Kidney (tissue), 14 donors: ENCODE data around the gene SCN1B. TPM values are rescaled to one million over a fixed set of nuclear protein-coding genes. Genes with fewer than 3 reads are reported as not detected.

Source experiments
- DNase-seq, 5 donors: peaks; one replicate each; pipeline ENCODE4 v3.0.0-alpha.2; 2013 to 2020
- FAIRE-seq: peaks from 2 replicates; lab custom pipeline; 2012; peaks lifted over from hg19 to GRCh38; lab: Jason Lieb, UNC
- H3K27ac ChIP-seq, 2 donors: one replicate each; pipeline ENCODE4 v1.7.0; 2013; ENCODE audit warnings: low read depth in 2 of 2, low read length in 2 of 2, inconsistent platforms in 1 of 2
- H3K27me3 ChIP-seq: one replicate; pipeline ENCODE4 v1.7.1; 2013; ENCODE audit warnings: low read length, inconsistent platforms; ENCODE audit not compliant: control insufficient read depth, insufficient read depth
- H3K36me3 ChIP-seq, 3 donors: one replicate each; pipeline versions ENCODE4 v1.7.0 to v1.7.1; 2013; ENCODE audit warnings: low read length in 3 of 3, control low read depth in 1 of 3, inconsistent platforms in 1 of 3; ENCODE audit not compliant: insufficient read depth in 3 of 3, control insufficient read depth in 2 of 3
- H3K4me1 ChIP-seq, 3 donors: one replicate each; pipeline versions ENCODE4 v1.7.0 to v1.7.1; 2013; ENCODE audit warnings: low read length in 3 of 3, inconsistent platforms in 1 of 3, low read depth in 1 of 3; ENCODE audit not compliant: control insufficient read depth in 2 of 3, insufficient read depth in 2 of 3
- H3K4me3 ChIP-seq, 3 donors: one replicate each; pipeline versions ENCODE4 v1.7.0 to v1.8.1; 2013; ENCODE audit warnings: low read length in 3 of 3, control low read depth in 1 of 3, inconsistent platforms in 1 of 3
- H3K9ac ChIP-seq, 3 donors: one replicate each; pipeline versions ENCODE4 v1.7.0 to v1.7.1; 2013; ENCODE audit warnings: low read length in 3 of 3, control low read depth in 1 of 3, inconsistent platforms in 1 of 3
- H3K9me3 ChIP-seq, 3 donors: one replicate each; pipeline versions ENCODE4 v1.7.0 to v1.7.1; 2013; ENCODE audit warnings: low read length in 3 of 3, control low read depth in 1 of 3, inconsistent platforms in 1 of 3; ENCODE audit not compliant: control insufficient read depth in 2 of 3, insufficient read depth in 1 of 3
- intact Hi-C: fragments of 100-400 bp; cut with DNase I; formaldehyde crosslinking; loops from one replicate; pipeline ENCODE4 v1.11.1; 2022
- polyA plus RNA-seq: library from polyadenylated mRNA; stranded (reverse); fragments of 350-450 nt; fragmentation: Illumina TruSeq; extraction: RNeasy Lipid Tissue Mini Kit (QIAGEN cat#74804); gene quantifications from one replicate; pipeline ENCODE4 v1.2.3, GENCODE V29; 2014; ENCODE audit warnings: low read depth, low replicate concordance; ENCODE audit not compliant: insufficient read depth
- total RNA-seq: library from RNA; stranded (reverse); fragmentation: NEBNext Ultra II Directional; extraction: Animal tissue kit (Norgen Biotek cat#: 25700); gene quantifications from one replicate; pipeline ENCODE4 v1.2.1, GENCODE V29; 2021
- TF ChIP-seq, protein P1 (sequence below): IDR thresholded peaks from 3 replicates; pipeline ENCODE4 v1.5.1; 2012; ENCODE audit warnings: mild to moderate bottlenecking, moderate library complexity, borderline replicate concordance; ENCODE audit not compliant: insufficient read depth; ENCODE audit errors: extremely low read depth
- donor health status: control.
- donor health status: control.
- donor health status: control.
- donor health status: control.
- donor health status: control.
- donor health status: DM: yes; HTN: yes; CAD: no.
- donor health status: Normal renal cell carcinoma (clear cell type).

The SCN1B gene
- total and polyA plus RNA-seq, 2 donors from 2014 or later: 9.6 to 24.1 TPM

DNA sequence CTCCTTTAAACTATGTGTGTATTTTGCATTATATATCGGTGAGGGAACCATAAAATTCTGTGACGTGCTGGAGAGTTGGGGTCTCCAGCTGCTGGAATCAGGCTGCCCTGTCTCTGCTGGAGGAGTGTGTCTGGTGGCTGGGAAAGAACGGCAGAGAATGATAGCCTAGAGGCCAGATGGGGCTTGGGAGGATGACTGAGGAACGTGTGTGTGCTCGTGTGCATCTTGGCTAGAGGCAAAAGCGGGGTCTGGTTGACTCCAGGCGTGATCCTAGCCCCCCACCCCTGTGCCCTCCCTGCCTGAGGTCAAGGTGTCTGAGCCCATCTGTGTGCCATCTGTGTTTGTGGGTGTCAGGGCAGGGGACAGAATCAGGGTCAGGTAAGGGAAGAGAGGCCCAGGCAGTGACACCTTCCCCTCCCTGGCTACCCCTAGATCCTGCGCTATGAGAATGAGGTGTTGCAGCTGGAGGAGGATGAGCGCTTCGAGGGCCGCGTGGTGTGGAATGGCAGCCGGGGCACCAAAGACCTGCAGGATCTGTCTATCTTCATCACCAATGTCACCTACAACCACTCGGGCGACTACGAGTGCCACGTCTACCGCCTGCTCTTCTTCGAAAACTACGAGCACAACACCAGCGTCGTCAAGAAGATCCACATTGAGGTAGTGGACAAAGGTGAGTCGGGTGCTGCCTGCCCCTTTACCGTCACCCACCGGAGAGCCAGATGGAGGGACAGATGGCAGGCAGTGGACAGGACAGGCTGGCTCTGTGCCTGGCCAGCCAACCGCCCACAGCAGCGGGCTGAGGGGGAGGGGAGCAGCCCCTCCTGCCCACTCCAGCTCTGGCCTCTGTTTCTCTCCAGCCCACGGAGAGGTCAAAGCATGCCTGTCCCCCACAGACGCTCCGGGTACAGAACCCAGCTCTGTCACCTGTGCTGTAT is 3.1 kb downstream of the SCN1B start:
- no peak overlapping the region for H3K4me3 ChIP-seq
- FAIRE-seq (no peak), DNase-seq (no peak)
- H3K27ac ChIP-seq: no peak overlapping the region
- peaks cover 3% of the 10 kb centered on the region for H3K27me3 ChIP-seq
- H3K9ac ChIP-seq: no peak overlapping the region
- H3K4me1 ChIP-seq: peaks cover 0 to 8% (median 0%) of the 10 kb centered on the region in 3 donors
- H3K9me3 ChIP-seq: no peaks in the 10 kb centered on the region
- TF ChIP-seq, protein P1, sequence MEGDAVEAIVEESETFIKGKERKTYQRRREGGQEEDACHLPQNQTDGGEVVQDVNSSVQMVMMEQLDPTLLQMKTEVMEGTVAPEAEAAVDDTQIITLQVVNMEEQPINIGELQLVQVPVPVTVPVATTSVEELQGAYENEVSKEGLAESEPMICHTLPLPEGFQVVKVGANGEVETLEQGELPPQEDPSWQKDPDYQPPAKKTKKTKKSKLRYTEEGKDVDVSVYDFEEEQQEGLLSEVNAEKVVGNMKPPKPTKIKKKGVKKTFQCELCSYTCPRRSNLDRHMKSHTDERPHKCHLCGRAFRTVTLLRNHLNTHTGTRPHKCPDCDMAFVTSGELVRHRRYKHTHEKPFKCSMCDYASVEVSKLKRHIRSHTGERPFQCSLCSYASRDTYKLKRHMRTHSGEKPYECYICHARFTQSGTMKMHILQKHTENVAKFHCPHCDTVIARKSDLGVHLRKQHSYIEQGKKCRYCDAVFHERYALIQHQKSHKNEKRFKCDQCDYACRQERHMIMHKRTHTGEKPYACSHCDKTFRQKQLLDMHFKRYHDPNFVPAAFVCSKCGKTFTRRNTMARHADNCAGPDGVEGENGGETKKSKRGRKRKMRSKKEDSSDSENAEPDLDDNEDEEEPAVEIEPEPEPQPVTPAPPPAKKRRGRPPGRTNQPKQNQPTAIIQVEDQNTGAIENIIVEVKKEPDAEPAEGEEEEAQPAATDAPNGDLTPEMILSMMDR: no peak
- intact Hi-C loops: no loop called here
- H3K36me3 ChIP-seq: no peaks in the 10 kb centered on the region

DNA sequence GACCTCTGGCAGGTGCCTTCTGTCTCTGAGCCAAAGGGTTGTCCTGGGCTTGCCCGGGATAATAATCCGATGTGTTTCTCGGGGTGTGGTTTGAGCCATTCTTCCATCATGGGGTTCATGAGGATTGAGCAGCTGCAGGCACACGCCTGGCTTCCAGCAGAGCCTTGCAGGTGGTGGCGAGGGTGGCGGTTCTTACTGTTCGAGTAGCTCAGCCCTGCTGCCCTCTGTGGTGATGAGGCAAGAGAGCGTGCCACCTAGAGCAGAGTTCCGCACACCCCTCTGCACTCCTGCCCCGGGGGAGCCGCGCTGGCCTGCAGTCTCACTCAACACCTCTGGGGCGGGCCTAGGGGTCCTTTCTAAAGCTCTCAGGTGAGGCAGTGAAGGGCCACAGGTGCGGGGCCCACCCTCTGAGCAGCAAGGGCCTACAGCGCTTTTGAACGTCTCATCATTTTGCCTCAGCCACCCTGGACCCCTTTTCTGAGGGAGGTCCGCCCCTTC is 3.8 kb downstream of the SCN1B start:
- peaks cover 0 to 11% (median 2%) of the 10 kb centered on the region in 3 donors for H3K4me1 ChIP-seq
- H3K9ac ChIP-seq: no peak overlapping the region
- no peaks in the 10 kb centered on the region for H3K36me3 ChIP-seq
- peaks cover 3% of the 10 kb centered on the region for H3K27me3 ChIP-seq
- TF ChIP-seq, protein P1: no peak
- DNase-seq (no peak), FAIRE-seq (no peak)
- no peaks in the 10 kb centered on the region for H3K9me3 ChIP-seq
- intact Hi-C loops: no loop called here
- H3K4me3 ChIP-seq: no peak overlapping the region
- no peak overlapping the region for H3K27ac ChIP-seq

DNA sequence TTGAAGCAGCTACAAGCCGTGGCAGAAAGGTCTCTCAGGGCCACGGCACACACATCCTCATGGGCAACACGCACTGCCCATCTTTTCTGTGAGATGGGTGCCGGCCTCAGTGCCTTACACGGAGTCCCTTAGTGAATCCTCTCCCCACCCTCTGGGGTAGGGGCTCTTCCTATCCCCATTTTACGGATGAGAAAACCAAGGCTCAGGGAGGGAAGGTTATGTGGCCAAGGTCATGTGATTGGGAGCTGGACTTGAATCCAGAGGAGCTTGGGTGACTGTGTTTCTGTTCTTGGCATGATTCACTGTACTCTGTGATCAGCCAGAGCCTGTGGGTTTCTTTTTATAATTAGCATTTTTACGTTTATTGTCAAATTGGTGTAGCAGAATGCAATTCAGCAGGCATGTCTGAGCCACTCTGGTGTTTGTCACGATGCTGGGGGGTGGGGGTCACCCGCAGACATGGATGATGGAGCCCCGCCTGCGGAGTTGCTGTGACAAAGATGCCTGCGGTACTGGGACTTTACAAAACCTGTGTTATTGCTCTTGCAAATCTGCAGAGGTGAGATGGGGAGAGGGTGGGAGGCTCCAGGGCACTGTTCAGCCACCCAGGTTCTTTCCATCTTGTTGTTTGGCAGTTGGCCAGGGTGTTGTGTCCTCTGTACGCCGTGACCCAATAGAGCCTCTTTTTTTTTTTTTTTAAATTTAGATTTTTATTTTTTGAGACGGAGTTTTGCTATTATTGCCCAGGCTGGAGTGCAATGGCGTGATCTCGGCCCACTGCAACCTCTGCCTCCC is 4.5 kb downstream of the SCN1B start:
- no peak for DNase-seq
- Histone ChIP-seq H3K27ac (no peak overlapping the region), H3K36me3 (no peaks in the 10 kb centered on the region), H3K27me3 (peaks cover 3% of the 10 kb centered on the region), H3K9ac (no peak overlapping the region), H3K4me1 (peaks cover 0 to 9% (median 6%) of the 10 kb centered on the region in 3 donors), H3K4me3 (no peak overlapping the region), H3K9me3 (no peaks in the 10 kb centered on the region)
- TF ChIP-seq, protein P1: no peak
- no peak for FAIRE-seq
- intact Hi-C loops: no loop called here
